GM12891 (cell line): Measurements from ENCODE around the gene ARHGEF17.

Experiments
- POLR2A ChIP-seq: IDR thresholded peaks from 2 replicates; pipeline ENCODE4 v1.6.1; 2011; ENCODE audit warnings: low read depth, low read length, control low read depth
- POLR2AphosphoS5 ChIP-seq: IDR thresholded peaks from 2 replicates; pipeline ENCODE4 v1.6.1; 2011; ENCODE audit warnings: low read depth, low read length, control low read depth

GRCh38 chr11:73310076-73310475 lies 2.0 kb downstream of the ARHGEF17 start:
- TF ChIP-seq POLR2AphosphoS5 (no peak), POLR2A (no peak)
